ENCODE results near the gene NAA30. TPM values are rescaled to one million over a fixed set of nuclear protein-coding genes. Genes with fewer than 3 reads are reported as not detected.

NAA30 gene
- total and polyA plus RNA-seq, 2 donors (not counting 1 experiment from before 2014, with no cell fraction given) = 2.8 to 13.3 TPM

DNA sequence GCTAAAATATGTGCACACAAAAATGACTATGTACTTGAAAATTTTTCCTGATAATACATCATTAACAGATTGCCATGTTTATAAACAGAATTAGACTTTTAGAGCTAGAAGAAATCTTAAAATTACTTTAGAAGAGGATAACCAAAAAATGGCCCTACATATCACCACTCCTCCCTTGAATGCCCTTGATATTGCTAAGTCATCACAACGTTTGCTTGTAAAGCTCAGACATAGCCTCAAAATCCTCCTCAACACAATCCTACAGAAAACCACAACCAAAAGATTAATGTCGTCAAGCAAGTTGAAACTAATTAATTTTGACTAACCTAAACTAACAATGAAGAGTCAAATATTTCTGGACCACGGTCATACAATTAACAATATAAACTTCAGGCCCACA is 19.4 kb upstream of the NAA30 start:
- ChIA-PET POLR2A (no interaction called here), CTCF (no interaction called here)
- intact Hi-C loops (cut with micrococcal nuclease) = no loop called here
- H3K9me3 Mint-ChIP-seq (ENCODE audit: insufficient read depth) = no peaks in the 10 kb centered on the region
- Histone ChIP-seq H2AFZ (ENCODE audit: insufficient read depth, low read depth, low read length, poor library complexity, severe bottlenecking) (no peak overlapping the region), H3K27me3 (replicated peaks in 1 of 4; ENCODE audit: control extremely low read depth in 1 of 4, control insufficient read depth in 3 of 4, insufficient read depth in 4 of 4, low read length in 3 of 4) (peaks cover 0 to 3% (median 0%) of the 10 kb centered on the region in 4 experiments), H3K4me1 (ENCODE audit: control insufficient read depth in 2 of 2, insufficient read depth in 2 of 2, low read length in 2 of 2) (no peaks in the 10 kb centered on the region), H4K20me1 (ENCODE audit: control insufficient read depth, insufficient read depth, low read length, poor library complexity, severe bottlenecking) (no peaks in the 10 kb centered on the region), H3K4me2 (replicated peaks; ENCODE audit: low read depth, low read length, poor library complexity, severe bottlenecking) (no peak overlapping the region), H3K9me3 (ENCODE audit: control extremely low read depth in 1 of 3, control insufficient read depth in 2 of 3, insufficient read depth in 1 of 3, low read length in 2 of 3) (no peaks in the 10 kb centered on the region), H3K36me3 (replicated peaks in 1 of 2; ENCODE audit: control extremely low read depth in 1 of 2, control insufficient read depth in 1 of 2, extremely low read depth in 1 of 2, insufficient read depth in 2 of 2, low read length in 1 of 2) (no peaks in the 10 kb centered on the region), H3K9ac (ENCODE audit: low read length) (no peak overlapping the region), H3K79me2 (ENCODE audit: control insufficient read depth, insufficient read depth, low read length) (no peaks in the 10 kb centered on the region), H3K4me3 (ENCODE audit: control extremely low read depth in 1 of 5, extremely low read depth in 1 of 5, insufficient read depth in 1 of 5, low read depth in 2 of 5, low read length in 4 of 5) (no peak overlapping the region), H3K27ac (ENCODE audit: low read length in 2 of 2) (no peak overlapping the region)
- WGBS (ENCODE audit: insufficient coverage) = 100% methylated on average over 2 of the region's 3 CpGs
- no peak overlapping the region for H3K27ac Mint-ChIP-seq
- H3K27me3 Mint-ChIP-seq = peaks cover 36% of the 10 kb centered on the region
- TF ChIP-seq, protein P1, sequence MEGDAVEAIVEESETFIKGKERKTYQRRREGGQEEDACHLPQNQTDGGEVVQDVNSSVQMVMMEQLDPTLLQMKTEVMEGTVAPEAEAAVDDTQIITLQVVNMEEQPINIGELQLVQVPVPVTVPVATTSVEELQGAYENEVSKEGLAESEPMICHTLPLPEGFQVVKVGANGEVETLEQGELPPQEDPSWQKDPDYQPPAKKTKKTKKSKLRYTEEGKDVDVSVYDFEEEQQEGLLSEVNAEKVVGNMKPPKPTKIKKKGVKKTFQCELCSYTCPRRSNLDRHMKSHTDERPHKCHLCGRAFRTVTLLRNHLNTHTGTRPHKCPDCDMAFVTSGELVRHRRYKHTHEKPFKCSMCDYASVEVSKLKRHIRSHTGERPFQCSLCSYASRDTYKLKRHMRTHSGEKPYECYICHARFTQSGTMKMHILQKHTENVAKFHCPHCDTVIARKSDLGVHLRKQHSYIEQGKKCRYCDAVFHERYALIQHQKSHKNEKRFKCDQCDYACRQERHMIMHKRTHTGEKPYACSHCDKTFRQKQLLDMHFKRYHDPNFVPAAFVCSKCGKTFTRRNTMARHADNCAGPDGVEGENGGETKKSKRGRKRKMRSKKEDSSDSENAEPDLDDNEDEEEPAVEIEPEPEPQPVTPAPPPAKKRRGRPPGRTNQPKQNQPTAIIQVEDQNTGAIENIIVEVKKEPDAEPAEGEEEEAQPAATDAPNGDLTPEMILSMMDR (IDR thresholded peaks at IDR 0.05) = no peak
- no peak for TF ChIP-seq EZH2 (IDR thresholded peaks at IDR 0.05; ENCODE audit: borderline replicate concordance, insufficient read depth, low read depth, low read length, poor library complexity, severe bottlenecking)
- no peaks in the 10 kb centered on the region for H3K4me1 Mint-ChIP-seq
- ATAC-seq (ENCODE audit: low read depth) (no peak), DNase-seq (no peak)
- no peak overlapping the region for H3K4me3 Mint-ChIP-seq

DNA sequence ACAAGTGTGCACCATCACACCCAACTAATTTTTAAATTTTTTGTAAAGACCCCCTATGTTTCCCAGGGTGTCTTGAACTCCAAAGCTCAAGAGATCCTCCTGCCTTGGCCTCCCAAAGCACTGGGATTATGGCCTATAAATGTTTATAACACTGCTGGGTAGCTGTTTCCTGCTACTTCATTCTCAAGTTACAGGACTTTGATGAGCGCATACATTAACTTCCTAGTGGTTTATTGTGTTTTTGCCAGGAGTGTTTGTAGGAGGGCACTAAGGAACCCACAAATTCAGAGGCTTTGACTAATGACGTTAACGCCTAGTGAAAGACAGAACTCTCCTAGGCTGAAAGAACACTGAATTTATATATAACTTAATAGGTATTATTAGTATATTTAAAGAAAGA is 15.2 kb upstream of the NAA30 start:
- TF ChIP-seq, protein P1 (IDR thresholded peaks at IDR 0.05) = no peak
- TF ChIP-seq EZH2 (IDR thresholded peaks at IDR 0.05; ENCODE audit: borderline replicate concordance, insufficient read depth, low read depth, low read length, poor library complexity, severe bottlenecking) = no peak
- ATAC-seq (ENCODE audit: low read depth) (no peak), DNase-seq (no peak)
- Mint-ChIP-seq H3K4me1 (no peaks in the 10 kb centered on the region), H3K4me3 (no peak overlapping the region), H3K27me3 (peaks cover 16% of the 10 kb centered on the region), H3K9me3 (ENCODE audit: insufficient read depth) (no peaks in the 10 kb centered on the region), H3K27ac (no peak overlapping the region)
- Histone ChIP-seq H3K4me2 (replicated peaks; ENCODE audit: low read depth, low read length, poor library complexity, severe bottlenecking) (no peak overlapping the region), H3K9ac (ENCODE audit: low read length) (no peak overlapping the region), H3K4me1 (ENCODE audit: control insufficient read depth in 2 of 2, insufficient read depth in 2 of 2, low read length in 2 of 2) (no peaks in the 10 kb centered on the region), H3K4me3 (ENCODE audit: control extremely low read depth in 1 of 5, extremely low read depth in 1 of 5, insufficient read depth in 1 of 5, low read depth in 2 of 5, low read length in 4 of 5) (no peak overlapping the region), H3K27me3 (replicated peaks in 1 of 4; ENCODE audit: control extremely low read depth in 1 of 4, control insufficient read depth in 3 of 4, insufficient read depth in 4 of 4, low read length in 3 of 4) (no peaks in the 10 kb centered on the region), H4K20me1 (ENCODE audit: control insufficient read depth, insufficient read depth, low read length, poor library complexity, severe bottlenecking) (no peaks in the 10 kb centered on the region), H3K79me2 (ENCODE audit: control insufficient read depth, insufficient read depth, low read length) (no peaks in the 10 kb centered on the region), H3K36me3 (replicated peaks in 1 of 2; ENCODE audit: control extremely low read depth in 1 of 2, control insufficient read depth in 1 of 2, extremely low read depth in 1 of 2, insufficient read depth in 2 of 2, low read length in 1 of 2) (no peaks in the 10 kb centered on the region), H3K27ac (ENCODE audit: low read length in 2 of 2) (no peak overlapping the region), H3K9me3 (ENCODE audit: control extremely low read depth in 1 of 3, control insufficient read depth in 2 of 3, insufficient read depth in 1 of 3, low read length in 2 of 3) (no peaks in the 10 kb centered on the region), H2AFZ (ENCODE audit: insufficient read depth, low read depth, low read length, poor library complexity, severe bottlenecking) (no peak overlapping the region)
- ChIA-PET CTCF (no interaction called here), POLR2A (no interaction called here)
- WGBS (ENCODE audit: insufficient coverage) = no CpG with 5 or more reads among the region's 3 CpGs
- intact Hi-C loops (cut with micrococcal nuclease) = no loop called here

All from B cell (primary cell).